ENCODE measurements around the gene RDH16.
"Not testable (repeated sequence)": the region's sequence is repeated elsewhere in the genome, so short reads cannot be mapped to it uniquely, and the experiment has no call there.

RDH16 gene

GRCh38 chr12:56927281-56927680 is 30.1 kb downstream of the RDH16 start:
- H3K4me3 ChIP-seq (ENCODE audit: low read length) = no peak overlapping the region
- DNase-seq (ENCODE audit: low read depth) = no peak
- no peak for TF ChIP-seq CTCF (conservative IDR thresholded peaks at IDR 0.05; ENCODE audit: low read length)

DNA sequence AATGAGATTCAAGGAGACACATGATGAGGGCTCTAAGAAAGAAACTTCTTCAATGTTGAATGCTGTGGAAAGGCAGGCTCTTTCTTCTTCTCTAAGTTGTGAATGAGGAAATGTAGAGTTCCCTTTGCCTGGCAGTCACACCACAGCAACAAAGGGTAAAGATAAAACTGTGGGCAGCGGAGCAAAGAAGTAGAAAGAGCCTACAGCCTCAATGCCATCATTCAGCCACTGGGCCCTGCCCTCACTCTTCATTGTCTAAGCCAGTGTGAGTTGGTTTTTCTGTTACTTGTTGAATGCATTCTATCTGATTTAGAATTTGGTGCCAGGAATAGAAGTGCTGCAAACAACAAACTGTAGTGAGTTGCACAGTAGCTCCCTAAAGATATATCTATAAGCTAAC is 35.4 kb downstream of the RDH16 start:
- DNase-seq (ENCODE audit: low read depth) = no peak
- TF ChIP-seq CTCF (conservative IDR thresholded peaks at IDR 0.05; ENCODE audit: low read length) = no peak
- H3K4me3 ChIP-seq (ENCODE audit: low read length) = no peak overlapping the region

GRCh38 chr12:56921346-56921745 is 36.1 kb downstream of the RDH16 start:
- no peak for DNase-seq (ENCODE audit: low read depth)
- H3K4me3 ChIP-seq (ENCODE audit: low read length) = no peak overlapping the region
- TF ChIP-seq CTCF (conservative IDR thresholded peaks at IDR 0.05; ENCODE audit: low read length) = no peak

DNA sequence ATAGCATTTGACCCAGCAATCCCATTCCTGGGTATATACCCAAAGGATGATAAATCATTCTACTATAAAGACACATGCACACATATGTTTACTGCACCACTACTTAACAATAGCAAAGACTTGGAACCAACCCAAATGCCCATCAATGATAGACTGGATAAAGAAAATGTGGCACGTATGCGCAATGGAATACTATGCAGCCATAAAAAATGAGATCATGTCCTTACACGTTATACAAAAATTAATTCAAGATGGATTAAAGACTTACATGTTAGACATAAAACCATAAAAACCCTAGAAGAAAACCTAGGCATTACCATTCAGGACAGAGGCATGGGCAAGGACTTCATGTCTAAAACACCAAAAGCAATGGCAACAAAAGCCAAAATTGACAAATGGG is 39.3 kb downstream of the RDH16 start:
- H3K4me3 ChIP-seq (ENCODE audit: low read length) = not testable (repeated sequence)

DNA sequence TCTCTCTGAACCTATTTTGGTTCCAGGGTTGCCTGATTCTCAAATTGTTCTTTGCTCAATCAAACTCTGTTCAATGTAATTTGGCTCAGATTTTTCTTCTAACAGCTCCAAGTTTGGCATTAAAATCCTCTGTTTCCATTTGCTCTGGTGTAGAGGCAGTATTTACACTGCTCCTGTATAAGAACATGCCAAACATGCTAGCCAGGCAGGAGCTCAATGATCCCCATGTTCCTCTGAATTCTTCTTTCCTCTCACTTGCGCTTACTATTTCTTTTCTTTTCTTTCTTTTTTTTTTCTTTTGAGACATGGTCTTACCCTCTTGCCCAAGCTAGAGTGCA is 40.4 kb downstream of the RDH16 start:
- no peak overlapping the region for H3K4me3 ChIP-seq (ENCODE audit: low read length)
- no peak for DNase-seq (ENCODE audit: low read depth)
- no peak for TF ChIP-seq CTCF (conservative IDR thresholded peaks at IDR 0.05; ENCODE audit: low read length)

More for the DNA sequence above, 39.3 kb downstream of the RDH16 start:
- not testable (repeated sequence) for DNase-seq (ENCODE audit: low read depth)

- no peak for TF ChIP-seq CTCF (conservative IDR thresholded peaks at IDR 0.05; ENCODE audit: low read length)
- H3K4me3 ChIP-seq (ENCODE audit: low read length) = no peak overlapping the region
- DNase-seq (ENCODE audit: low read depth) = no peak
Observed at GRCh38 chr12:56916296-56916995, 41.0 kb downstream of the RDH16 start.

- DNase-seq (ENCODE audit: low read depth) = no peak
- TF ChIP-seq CTCF (conservative IDR thresholded peaks at IDR 0.05; ENCODE audit: low read length) = no peak
- H3K4me3 ChIP-seq (ENCODE audit: low read length) = no peak overlapping the region
Observed at GRCh38 chr12:56914724-56915123, 42.7 kb downstream of the RDH16 start.

- TF ChIP-seq CTCF (conservative IDR thresholded peaks at IDR 0.05; ENCODE audit: low read length) = no peak
- no peak overlapping the region for H3K4me3 ChIP-seq (ENCODE audit: low read length)
- DNase-seq (ENCODE audit: low read depth) = no peak
Observed at GRCh38 chr12:56914256-56914655, 43.2 kb downstream of the RDH16 start.

- not testable (repeated sequence) for H3K4me3 ChIP-seq (ENCODE audit: low read length); DNase-seq (ENCODE audit: low read depth)
Observed at GRCh38 chr12:56909403-56909802, 48.0 kb downstream of the RDH16 start.
